HG03039 (cell line): ENCODE results near the gene EPHA3.

Experiments used
- ATAC-seq: cut with Tn5 transposase; IDR thresholded peaks from one replicate; pipeline ENCODE4 v1.9.1; 2021; ENCODE audit warnings: mild to moderate bottlenecking, moderate library complexity; ENCODE audit not compliant: unreplicated experiment

Gene EPHA3

GRCh38 chr3:89107461-89108290 lies at the start of gene EPHA3:
Gene EPHA3 (plus strand): TSS chr3:89107621. CDS start chr3:89107749, 128 bp downstream.
- ATAC-seq = peak; percentile 98

GRCh38 chr3:89058371-89058770 lies 49.0 kb upstream of the EPHA3 start:
- no peak for ATAC-seq

GRCh38 chr3:89059211-89059925 lies 48.1 kb upstream of the EPHA3 start:
- ATAC-seq = no peak

GRCh38 chr3:89061259-89061658 lies 46.2 kb upstream of the EPHA3 start:
- ATAC-seq = no peak

- no peak for ATAC-seq
These were observed 39.7 kb upstream of the EPHA3 start for GRCh38 chr3:89067736-89068135.

- no peak for ATAC-seq
These were observed 34.8 kb upstream of the EPHA3 start for GRCh38 chr3:89072642-89073041.

- ATAC-seq = no peak
These were observed 27.5 kb upstream of the EPHA3 start for GRCh38 chr3:89079944-89080343.

GRCh38 chr3:89087851-89088250 lies 19.6 kb upstream of the EPHA3 start:
- ATAC-seq = no peak

- ATAC-seq = no peak
These were observed 9.2 kb upstream of the EPHA3 start for GRCh38 chr3:89098173-89098572.

- peak; percentile 97 for ATAC-seq
These were observed 8.3 kb upstream of the EPHA3 start for GRCh38 chr3:89098964-89099585.

- ATAC-seq = no peak
These were observed 6.2 kb upstream of the EPHA3 start for GRCh38 chr3:89101251-89101650.

- no peak for ATAC-seq
These were observed 5.5 kb upstream of the EPHA3 start for GRCh38 chr3:89101921-89102320.

- ATAC-seq = no peak
These were observed 2.9 kb upstream of the EPHA3 start for GRCh38 chr3:89104499-89104898.

GRCh38 chr3:89105503-89105902 lies 1.9 kb upstream of the EPHA3 start:
- no peak for ATAC-seq

GRCh38 chr3:89108291-89108550 lies 800 bp downstream of the EPHA3 start:
- no peak for ATAC-seq

- no peak for ATAC-seq
These were observed 5.9 kb downstream of the EPHA3 start for GRCh38 chr3:89113344-89113743.

- peak; percentile 88 for ATAC-seq
These were observed 6.7 kb downstream of the EPHA3 start for GRCh38 chr3:89113893-89114840.

GRCh38 chr3:89114841-89115223 lies 7.4 kb downstream of the EPHA3 start:
- no peak for ATAC-seq

GRCh38 chr3:89116476-89116875 lies 9.1 kb downstream of the EPHA3 start:
- ATAC-seq = no peak

- ATAC-seq = no peak
These were observed 30.6 kb downstream of the EPHA3 start for GRCh38 chr3:89138048-89138447.

- ATAC-seq = no peak
These were observed 32.4 kb downstream of the EPHA3 start for GRCh38 chr3:89139870-89140269.
